ENCODE results near the gene CFAP299.

The CFAP299 gene

GRCh38 chr4:80963051-80963450 is 627.5 kb downstream of the CFAP299 start:
- no peak for DNase-seq

GRCh38 chr4:80967346-80967745 is 631.8 kb downstream of the CFAP299 start:
- no peak for DNase-seq

GRCh38 chr4:80980239-80980638 is 644.7 kb downstream of the CFAP299 start:
- no peak for DNase-seq

GRCh38 chr4:80986011-80986410 is 650.5 kb downstream of the CFAP299 start:
- DNase-seq = no peak

- peak; percentile 18 for DNase-seq
These were observed 654.5 kb downstream of the CFAP299 start for GRCh38 chr4:80989921-80990544.

- no peak for DNase-seq
These were observed 655.3 kb downstream of the CFAP299 start for GRCh38 chr4:80990851-80991250.

- DNase-seq = no peak
These were observed 664.4 kb downstream of the CFAP299 start for GRCh38 chr4:80999943-81000342.

- no peak for DNase-seq
These were observed 668.1 kb downstream of the CFAP299 start for GRCh38 chr4:81003597-81004111.

GRCh38 chr4:81007417-81007816 is 671.9 kb downstream of the CFAP299 start:
- DNase-seq = no peak
